CD4-positive, CD25-positive, alpha-beta regulatory T cell (primary cell): Measurements from ENCODE around the gene FAM117B. TPM values are rescaled to one million over a fixed set of nuclear protein-coding genes. Genes with fewer than 3 reads are reported as not detected.
A peak's percentile ranks its signal among the peaks of the same experiment; 100 is the strongest.

Experiments used
- ATAC-seq, 2 donors: fragments of 150-1000 bp; cut with Tn5 transposase; one replicate each; pipeline ENCODE4 v1.10.0; 2021; ENCODE audit warnings: low read depth in 2 of 2, moderate number of reproducible peaks in 2 of 2, moderate library complexity in 1 of 2
- DNase-seq, 3 donors: peaks; one replicate each; pipeline versions ENCODE4 v3.0.0 to v3.0.0-alpha.2; 2012 to 2022; ENCODE audit warnings: mixed read lengths in 1 of 3
- H3K27ac ChIP-seq: one replicate; pipeline ENCODE4 v1.7.0; 2013; ENCODE audit warnings: mild to moderate bottlenecking, low read length; ENCODE audit not compliant: insufficient read depth, poor library complexity, severe bottlenecking
- H3K27me3 ChIP-seq: one replicate; pipeline ENCODE4 v1.7.0; 2013; ENCODE audit warnings: low read length; ENCODE audit not compliant: control insufficient read depth, insufficient read depth
- H3K36me3 ChIP-seq: one replicate; pipeline ENCODE4 v1.7.0; 2013; ENCODE audit warnings: mild to moderate bottlenecking, low read length, moderate library complexity; ENCODE audit not compliant: control insufficient read depth, insufficient read depth
- H3K4me1 ChIP-seq: 2 replicates; pipeline ENCODE4 v1.7.0; 2013; ENCODE audit warnings: mild to moderate bottlenecking, low read length; ENCODE audit not compliant: insufficient read depth, control insufficient read depth, poor library complexity, severe bottlenecking
- H3K4me3 ChIP-seq: one replicate; pipeline ENCODE4 v1.7.0; 2013; ENCODE audit warnings: low read depth, mild to moderate bottlenecking, low read length, moderate library complexity
- H3K9me3 ChIP-seq, 2 experiments: 1 replicate in 1 of 2; 2 replicates in 1 of 2; pipeline ENCODE4 v1.7.0; 2013; ENCODE audit warnings: low read length in 2 of 2, mild to moderate bottlenecking in 1 of 2, moderate library complexity in 1 of 2; ENCODE audit not compliant: control insufficient read depth in 2 of 2
- H3K27ac Mint-ChIP-seq, 3 donors: one replicate each; pipeline ENCODE4 v1.8.0; 2020 to 2022; ENCODE audit warnings: mild to moderate bottlenecking in 3 of 3, mixed read lengths in 3 of 3, moderate library complexity in 2 of 3
- H3K27me3 Mint-ChIP-seq: one replicate; pipeline ENCODE4 v1.8.0; 2022; ENCODE audit warnings: mild to moderate bottlenecking, mixed read lengths
- H3K36me3 Mint-ChIP-seq: one replicate; pipeline ENCODE4 v1.8.0; 2020; ENCODE audit warnings: mixed read lengths
- H3K4me1 Mint-ChIP-seq, 4 donors: one replicate each; pipeline ENCODE4 v1.8.0; 2020 to 2022; ENCODE audit warnings: mixed read lengths in 4 of 4, mild to moderate bottlenecking in 1 of 4
- H3K4me3 Mint-ChIP-seq, 4 donors: one replicate each; pipeline ENCODE4 v1.8.0; 2020 to 2022; ENCODE audit warnings: mild to moderate bottlenecking in 4 of 4, mixed read lengths in 4 of 4, moderate library complexity in 3 of 4
- H3K9me3 Mint-ChIP-seq, 7 donors: one replicate each; pipeline ENCODE4 v1.8.0; 2020 to 2022; ENCODE audit warnings: mixed read lengths in 7 of 7, mild to moderate bottlenecking in 3 of 7, moderate library complexity in 2 of 7
- polyA plus RNA-seq, 4 donors: library from polyadenylated mRNA; unstranded; fragments of 300-500 nt; fragmentation: Illumina TruSeq; gene quantifications; one replicate each; pipeline ENCODE4 v1.2.3, GENCODE V29; 2021
- total RNA-seq: library from RNA; stranded (reverse); gene quantifications from one replicate; pipeline ENCODE4 v1.2.3, GENCODE V29; 2022

Gene FAM117B
- total and polyA plus RNA-seq, 5 donors from 2014 or later: 4.8 to 17.8 (median 9.5) TPM

DNA sequence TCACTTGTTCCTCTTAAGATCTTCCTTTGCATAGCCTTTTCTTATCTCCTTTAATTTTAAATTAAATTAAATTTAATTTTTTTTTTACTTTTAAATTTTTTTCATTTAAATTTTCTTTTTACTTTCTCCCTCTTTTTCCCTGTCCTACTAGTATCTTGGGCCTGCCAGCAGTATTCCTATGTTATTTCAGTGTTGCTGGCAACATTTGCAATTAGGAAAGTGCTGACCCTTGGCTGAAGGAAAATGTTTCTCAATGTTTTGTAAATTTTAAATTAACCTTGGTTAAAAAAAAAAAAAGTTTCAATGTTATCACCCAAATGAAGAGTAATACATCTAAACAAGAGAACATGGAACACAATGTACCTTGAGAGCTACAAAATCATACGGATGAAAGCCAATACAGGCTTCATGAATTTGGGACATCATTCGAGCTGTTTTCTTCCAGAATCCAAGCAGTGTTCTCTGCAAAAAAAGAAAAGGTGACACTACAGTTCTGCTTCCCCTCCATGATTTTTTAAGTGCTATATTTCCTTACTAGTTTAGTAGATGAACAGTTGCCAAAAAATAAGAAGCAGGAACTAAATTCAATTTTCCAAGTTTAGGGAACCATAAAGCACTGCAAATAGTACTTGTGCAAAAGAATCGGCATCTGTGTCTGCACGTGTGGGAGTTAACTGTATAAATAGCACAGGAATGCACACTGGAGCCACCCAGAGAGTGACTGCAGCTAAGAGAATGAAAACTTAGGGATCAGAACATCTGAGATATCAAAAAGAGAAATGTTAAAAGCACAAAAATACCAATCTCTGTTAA lies 181.0 kb downstream of the FAM117B start:
- H3K9me3 Mint-ChIP-seq: peaks cover 0 to 11% (median 2%) of the 10 kb centered on the region in 7 donors
- no peak overlapping the region for H3K4me3 Mint-ChIP-seq
- Histone ChIP-seq H3K4me1 (no peaks in the 10 kb centered on the region), H3K36me3 (no peaks in the 10 kb centered on the region), H3K27ac (no peak overlapping the region), H3K4me3 (no peak overlapping the region), H3K9me3 (no peaks in the 10 kb centered on the region), H3K27me3 (no peaks in the 10 kb centered on the region)
- DNase-seq (no peak), ATAC-seq (no peak)
- peaks cover 11% of the 10 kb centered on the region for H3K36me3 Mint-ChIP-seq
- H3K27ac Mint-ChIP-seq: no peak overlapping the region
- H3K27me3 Mint-ChIP-seq: no peaks in the 10 kb centered on the region
- H3K4me1 Mint-ChIP-seq: no peaks in the 10 kb centered on the region

DNA sequence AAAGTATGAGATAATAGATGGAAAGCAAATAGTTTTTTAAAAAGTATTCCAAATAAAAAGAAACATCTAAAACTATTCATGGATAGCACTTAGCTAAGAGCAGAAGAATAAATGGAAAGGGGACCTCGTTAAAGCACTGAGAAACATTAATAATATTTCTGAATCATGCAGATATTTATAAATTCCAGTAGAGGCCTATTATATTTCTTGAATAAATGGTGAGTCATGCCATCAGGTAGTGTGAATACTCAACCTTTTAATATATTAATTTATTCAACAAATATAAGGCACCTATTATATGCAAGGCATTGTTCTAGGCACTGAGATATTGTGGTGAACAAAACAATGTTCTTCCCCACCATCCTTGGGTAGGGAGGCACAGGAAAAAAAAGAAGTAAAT lies 183.0 kb downstream of the FAM117B start:
- DNase-seq (no peak), ATAC-seq (no peak)
- Histone ChIP-seq H3K9me3 (no peaks in the 10 kb centered on the region), H3K27ac (no peak overlapping the region), H3K4me3 (no peak overlapping the region), H3K36me3 (no peaks in the 10 kb centered on the region), H3K27me3 (no peaks in the 10 kb centered on the region), H3K4me1 (no peaks in the 10 kb centered on the region)
- Mint-ChIP-seq H3K36me3 (peaks cover 8% of the 10 kb centered on the region), H3K4me1 (no peaks in the 10 kb centered on the region), H3K27me3 (no peaks in the 10 kb centered on the region), H3K9me3 (peaks cover 0 to 11% (median 2%) of the 10 kb centered on the region in 7 donors), H3K27ac (no peak overlapping the region), H3K4me3 (no peak overlapping the region)

GRCh38 chr2:202818321-202818720 lies 183.6 kb downstream of the FAM117B start:
- Mint-ChIP-seq H3K27me3 (no peaks in the 10 kb centered on the region), H3K4me3 (peak overlapping the region in 1 of 4 donors; percentile 28), H3K36me3 (peaks cover 8% of the 10 kb centered on the region), H3K9me3 (peaks cover 0 to 11% (median 2%) of the 10 kb centered on the region in 7 donors), H3K4me1 (no peaks in the 10 kb centered on the region), H3K27ac (no peak overlapping the region)
- no peaks in the 10 kb centered on the region for H3K9me3 ChIP-seq
- ATAC-seq (no peak), DNase-seq (no peak)
- no peaks in the 10 kb centered on the region for H3K27me3 ChIP-seq
- no peaks in the 10 kb centered on the region for H3K36me3 ChIP-seq
- H3K27ac ChIP-seq: no peak overlapping the region
- no peak overlapping the region for H3K4me3 ChIP-seq
- no peaks in the 10 kb centered on the region for H3K4me1 ChIP-seq

Other genes starting within 250 kb of the FAM117B start
- 0.91 TPM for gene ICA1L, start 236.8 kb downstream of the FAM117B start, total RNA-seq
- gene ICA1L, start 236.8 kb downstream of the FAM117B start, polyA plus RNA-seq: 1 to 10 TPM in 2 of 4 donors, under 1 TPM in 2; 0.74 to 1.9 (median 1.2) TPM